ENCODE data around the gene IFTAP. TPM values are rescaled to one million over a fixed set of nuclear protein-coding genes. Genes with fewer than 3 reads are reported as not detected.

The IFTAP gene
- total and polyA plus RNA-seq, 2 of the 13 experiments (the other 11 are each of a cell fraction or from before 2014, with no cell fraction given): 11.3 to 29.4 TPM

DNA sequence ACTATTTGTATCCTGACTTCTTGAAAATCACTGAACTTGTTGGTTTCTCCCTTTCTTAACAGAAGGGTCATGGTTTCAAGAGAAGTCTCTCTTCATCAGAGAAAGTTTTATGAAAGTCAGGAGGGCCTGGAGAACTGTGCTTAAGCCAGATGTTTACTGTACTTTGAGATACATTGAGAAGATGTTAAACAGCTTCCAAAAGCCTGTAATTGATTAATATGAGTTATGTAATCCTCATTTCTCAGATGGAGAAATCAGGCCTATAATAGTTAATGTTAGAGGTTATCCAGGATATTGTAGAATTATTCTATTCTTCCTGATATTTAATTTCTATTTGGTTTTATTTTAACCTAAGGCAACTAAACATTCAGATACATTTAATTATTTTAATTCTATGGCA lies 100.8 kb downstream of the IFTAP start:
- H3K4me2 ChIP-seq (ENCODE audit: low read depth, low read length): no peak overlapping the region
- H4K20me1 ChIP-seq (ENCODE audit: insufficient read depth, low read length): no peaks in the 10 kb centered on the region
- in situ Hi-C loops (cut with HindIII; ENCODE audit: extremely low pct_ligation_motif_present, low pct_unique_long_range_greater_than_20kb) (loop anchor here (10.0 kb wide), 1 partner anchor 60 kb away; no protein-coding TSS in a partner anchor), intact Hi-C loops (cut with micrococcal nuclease; ENCODE audit: unreplicated experiment) (no loop called here)
- ATAC-seq: no peak
- H3K9ac ChIP-seq (ENCODE audit: insufficient read depth, low read depth, low read length): no peak overlapping the region
- H3K27me3 ChIP-seq (ENCODE audit: control insufficient read depth in 1 of 2, insufficient read depth in 2 of 2, low read length in 2 of 2): peaks cover 0 to 19% of the 10 kb centered on the region in 2 experiments; a peak in 3 of 5 replicates
- BruUV-seq (replicated peaks): no TSS peak
- TF ChIP-seq KMT2B (CRISPR knock-in tag; IDR thresholded peaks at IDR 0.05): no peak
- no peak for TF ChIP-seq ZNF484 (CRISPR knock-in tag; IDR thresholded peaks at IDR 0.05; ENCODE audit: borderline replicate concordance, low read depth)
- TF ChIP-seq XRCC5 (optimal IDR thresholded peaks at IDR 0.05; ENCODE audit: low read length): no peak
- TF ChIP-seq TMF1 (CRISPR knock-in tag; IDR thresholded peaks at IDR 0.05; ENCODE audit: low read depth): no peak
- TF ChIP-seq ELF3 (CRISPR knock-in tag; IDR thresholded peaks at IDR 0.05): no peak
- no peak for TF ChIP-seq TEAD2 (CRISPR knock-in tag; IDR thresholded peaks at IDR 0.05)
- TF ChIP-seq ZSCAN22 (CRISPR knock-in tag; IDR thresholded peaks at IDR 0.05): no peak
- TF ChIP-seq, protein P1, sequence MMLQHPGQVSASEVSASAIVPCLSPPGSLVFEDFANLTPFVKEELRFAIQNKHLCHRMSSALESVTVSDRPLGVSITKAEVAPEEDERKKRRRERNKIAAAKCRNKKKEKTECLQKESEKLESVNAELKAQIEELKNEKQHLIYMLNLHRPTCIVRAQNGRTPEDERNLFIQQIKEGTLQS (CRISPR knock-in tag; IDR thresholded peaks at IDR 0.05): no peak
- TF ChIP-seq, protein P2, sequence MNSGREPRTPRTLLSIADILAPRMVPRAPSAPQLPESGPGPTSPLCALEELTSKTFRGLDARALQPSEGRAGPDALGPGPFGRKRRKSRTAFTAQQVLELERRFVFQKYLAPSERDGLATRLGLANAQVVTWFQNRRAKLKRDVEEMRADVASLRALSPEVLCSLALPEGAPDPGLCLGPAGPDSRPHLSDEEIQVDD (CRISPR knock-in tag; IDR thresholded peaks at IDR 0.05; ENCODE audit: borderline replicate concordance): no peak
- TF ChIP-seq NR2F2 (IDR thresholded peaks at IDR 0.05; ENCODE audit: borderline replicate concordance, low read depth): no peak
- no peak overlapping the region for H3K27ac ChIP-seq (ENCODE audit: extremely low read length, insufficient read depth, low read length)
- no peaks in the 10 kb centered on the region for H3K9me3 ChIP-seq (ENCODE audit: low read length)
- ChIA-PET POLR2A (no interaction called here), CTCF (ENCODE audit: low intra/inter-chr PET ratio, low total read pairs) (no interaction called here)
- H3K4me1 ChIP-seq (ENCODE audit: insufficient read depth, low read length): no peaks in the 10 kb centered on the region
- no peak overlapping the region for H3K4me3 ChIP-seq (replicated peaks in 1 of 3; ENCODE audit: insufficient read depth in 1 of 3, low read depth in 2 of 3, low read length in 3 of 3)
- H2AFZ ChIP-seq (ENCODE audit: low read length): no peak overlapping the region
- FAIRE-seq: no peak
- no peak for DNase-seq (ENCODE audit: low spot score)
- no peaks in the 10 kb centered on the region for H3K79me2 ChIP-seq (ENCODE audit: insufficient read depth, low read length)
- no peaks in the 10 kb centered on the region for H3K36me3 ChIP-seq (replicated peaks in 1 of 2; ENCODE audit: control insufficient read depth in 1 of 2, insufficient read depth in 2 of 2, low read length in 2 of 2)

All from HepG2 (cell line).